Iris pigment epithelial cell (primary cell): Measurements from ENCODE around the gene SOX8.

Experiments
- DNase-seq: peaks from one replicate; pipeline ENCODE4 v3.0.0-alpha.2; 2011; ENCODE audit warnings: low read depth

SOX8 gene

DNA sequence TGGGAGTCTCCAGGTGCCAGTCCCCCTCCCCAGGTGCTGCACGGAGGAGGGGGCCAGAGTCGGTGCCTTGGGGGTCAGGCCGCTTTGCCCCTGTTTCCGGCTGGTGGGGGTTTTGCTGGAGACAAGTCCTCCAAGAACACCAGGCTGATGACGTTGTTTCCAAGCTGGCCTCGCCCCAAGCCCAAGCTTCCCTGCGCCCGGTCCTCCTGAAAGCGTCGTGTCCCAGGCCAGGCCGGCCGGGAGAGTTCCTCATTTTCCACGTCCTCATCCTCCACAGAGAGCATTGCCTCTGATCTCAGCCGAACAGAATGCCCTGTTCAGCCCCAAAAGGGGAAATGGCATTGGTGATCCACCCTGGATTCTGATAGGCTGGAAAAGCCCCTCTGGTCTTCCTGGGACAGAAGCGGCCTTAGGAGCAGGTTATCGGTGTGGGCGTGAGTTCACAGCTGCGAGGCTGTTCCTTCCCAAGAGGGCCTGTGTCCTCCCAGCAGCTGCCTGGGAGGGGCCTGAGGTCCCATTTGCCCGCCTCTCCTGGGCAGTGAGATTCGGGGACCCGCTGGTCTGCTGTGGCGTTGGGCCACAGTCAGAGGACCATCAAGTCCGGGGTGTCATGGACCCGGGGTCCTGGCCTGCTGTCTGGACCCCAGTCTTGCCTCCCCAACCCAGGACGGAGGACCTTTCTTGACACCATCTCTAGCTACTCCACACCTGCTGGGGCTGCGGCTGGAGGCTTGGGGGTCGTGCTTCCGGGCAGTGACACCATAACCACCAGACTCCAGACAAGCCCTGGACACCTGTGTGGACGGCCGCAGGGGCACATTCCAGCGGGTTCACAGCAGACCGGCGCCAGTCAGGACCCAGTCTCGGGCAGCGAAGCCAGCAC is 7.1 kb downstream of the SOX8 start:
- DNase-seq: no peak

DNA sequence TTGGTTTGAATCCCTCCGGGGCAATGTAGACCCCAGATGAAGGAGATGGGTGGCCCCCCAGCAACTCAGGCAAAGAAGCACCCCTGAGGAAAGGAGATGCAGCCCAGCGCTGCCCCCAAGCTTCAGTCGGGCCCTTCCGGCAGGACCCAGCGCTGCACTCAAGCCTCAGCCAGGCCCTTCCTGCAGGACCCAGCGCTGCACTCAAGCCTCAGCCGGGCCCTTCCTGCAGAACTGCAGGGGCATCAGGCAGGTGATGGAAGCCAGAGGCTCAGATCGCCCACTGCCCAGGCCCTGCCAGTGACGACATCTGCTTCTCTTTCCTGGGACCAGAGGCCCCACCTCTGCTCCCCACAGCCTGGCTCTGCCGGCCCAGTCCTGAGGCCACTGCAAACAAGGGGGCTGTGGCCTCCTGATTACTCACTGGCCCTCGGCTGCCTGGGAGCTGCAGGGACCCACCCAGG is 7.8 kb downstream of the SOX8 start:
- no peak for DNase-seq

DNA sequence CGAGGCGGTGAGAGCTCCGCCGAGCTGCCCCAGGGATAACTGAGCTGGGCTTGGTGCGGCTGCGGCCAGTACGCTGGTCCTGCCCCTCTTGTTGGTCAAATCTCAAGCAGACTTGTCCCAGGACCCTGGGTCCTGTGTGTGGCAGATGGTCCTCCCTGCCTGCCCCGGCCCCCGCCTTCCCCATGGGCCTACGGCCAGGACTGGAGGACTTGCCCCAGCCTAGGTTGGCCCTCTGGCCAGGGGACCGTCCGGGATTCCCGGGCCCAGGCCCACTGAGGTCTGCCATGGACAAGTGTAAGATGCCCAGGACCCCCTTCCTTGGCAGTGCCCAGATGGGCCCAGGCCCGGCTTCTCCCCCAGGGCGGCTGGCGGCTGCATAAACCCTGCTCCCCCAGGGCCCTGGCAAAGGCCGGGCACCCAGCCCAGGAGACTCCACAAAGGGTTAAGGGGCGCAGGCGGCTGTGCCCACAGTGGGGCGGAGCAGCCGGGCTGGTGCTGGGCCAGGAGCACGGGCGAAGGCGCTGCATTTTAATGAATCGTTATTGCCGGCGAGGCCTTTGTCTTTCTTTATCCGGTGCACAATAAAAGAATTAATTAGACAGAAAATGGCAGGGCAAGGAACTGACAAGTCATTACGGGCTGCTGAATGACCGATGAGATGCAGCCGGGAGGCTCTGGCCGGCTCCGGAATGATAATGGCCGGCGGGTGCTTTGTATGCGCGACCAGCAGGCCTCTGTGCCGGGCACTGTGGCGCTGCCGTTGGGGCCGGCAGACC is 9.1 kb downstream of the SOX8 start:
- DNase-seq: no peak

DNA sequence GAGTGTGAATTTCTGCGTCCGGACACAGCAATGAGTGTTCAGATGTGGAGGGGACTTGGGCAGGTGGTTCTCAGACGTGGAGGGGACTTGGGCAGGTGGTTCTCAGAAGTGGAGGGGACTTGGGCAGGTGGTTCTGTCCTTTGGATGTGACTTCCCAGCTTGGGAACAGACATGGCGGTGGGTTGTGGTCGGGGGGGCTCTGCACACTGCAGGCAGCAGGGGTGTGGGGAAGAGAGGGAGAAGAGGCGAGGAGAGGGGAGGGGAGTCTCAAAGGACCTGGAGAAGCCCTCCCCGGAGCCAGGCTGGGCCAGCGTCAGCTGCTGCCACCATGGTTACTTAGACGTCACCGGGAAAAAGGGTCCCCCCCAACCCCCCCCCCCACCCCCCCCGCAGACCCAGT is 9.8 kb downstream of the SOX8 start:
- DNase-seq: no peak

DNA sequence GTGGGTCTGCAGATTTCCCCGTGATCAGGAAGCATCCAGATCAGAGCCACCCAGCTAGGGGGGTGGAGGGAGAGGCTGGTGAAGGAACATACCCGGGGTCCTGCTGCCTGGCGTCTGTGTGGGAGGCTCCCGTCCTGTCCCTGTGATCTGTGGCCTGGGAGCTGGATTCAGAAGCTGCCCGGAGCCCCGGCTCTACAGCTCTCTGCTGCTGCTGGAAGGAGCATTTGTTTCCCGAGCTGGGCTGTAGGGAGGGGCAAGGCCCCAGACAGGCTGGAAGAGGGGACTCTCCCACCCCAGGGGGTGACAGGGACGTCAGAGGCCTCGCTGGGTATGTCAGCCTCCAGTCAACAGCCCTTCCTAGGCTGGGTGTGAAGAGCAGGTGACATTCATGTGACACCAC is 10.2 kb downstream of the SOX8 start:
- DNase-seq: no peak

DNA sequence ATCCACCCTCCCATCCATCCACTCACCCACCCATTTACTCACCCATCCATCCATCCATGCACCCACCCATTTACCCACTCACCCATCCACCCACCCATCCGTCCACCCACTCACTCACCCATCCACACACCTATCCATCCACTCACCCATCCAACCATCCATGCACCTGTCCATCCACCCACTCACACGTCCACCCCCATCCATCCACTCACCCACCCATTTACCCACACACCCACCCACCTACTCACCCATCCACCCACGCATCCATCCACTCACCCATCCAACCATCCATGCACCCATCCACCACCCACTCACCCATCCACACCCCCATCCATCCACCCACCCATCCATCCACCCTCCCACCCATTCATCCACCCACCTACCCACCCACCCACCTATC is 12.2 kb downstream of the SOX8 start:
- no peak for DNase-seq

DNA sequence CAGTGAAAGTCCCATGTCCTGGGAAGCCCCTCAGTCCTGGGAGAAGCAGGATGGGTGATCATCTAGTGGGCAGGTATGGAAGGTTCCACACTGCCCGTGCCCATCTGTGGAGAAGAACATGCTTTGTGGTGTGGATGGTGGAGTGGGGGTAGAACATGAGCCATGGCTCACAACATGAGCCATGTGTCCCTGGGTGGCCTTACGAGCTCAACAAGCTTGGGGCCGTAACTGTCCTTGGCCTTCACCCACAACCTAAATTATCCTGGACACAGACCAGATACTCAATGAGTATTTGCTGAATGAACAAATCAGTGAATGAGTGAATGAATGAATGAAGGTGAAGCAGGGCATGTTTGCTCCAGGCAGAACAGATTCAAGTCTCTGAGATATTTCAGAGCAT is 13.5 kb downstream of the SOX8 start:
- DNase-seq: peak; percentile 64

DNA sequence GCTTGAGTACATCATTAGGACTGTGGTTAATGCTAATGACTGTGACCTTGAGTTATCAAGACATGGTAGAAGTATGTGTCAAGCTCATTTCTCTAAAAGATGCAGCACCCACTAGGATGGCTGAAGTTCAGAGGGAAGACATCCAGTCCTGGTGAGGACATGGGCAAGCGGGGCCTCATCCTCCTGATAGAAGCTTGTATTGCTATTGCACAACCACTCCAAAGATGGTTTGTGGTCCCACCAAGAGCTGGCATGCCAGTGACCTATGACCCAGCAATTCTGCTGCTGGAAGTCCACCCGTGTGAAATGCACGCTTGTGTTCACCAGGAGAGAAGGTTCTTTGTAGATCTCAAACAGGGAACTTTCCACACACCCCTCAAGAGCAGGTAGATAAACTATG is 14.2 kb downstream of the SOX8 start:
- DNase-seq: no peak

DNA sequence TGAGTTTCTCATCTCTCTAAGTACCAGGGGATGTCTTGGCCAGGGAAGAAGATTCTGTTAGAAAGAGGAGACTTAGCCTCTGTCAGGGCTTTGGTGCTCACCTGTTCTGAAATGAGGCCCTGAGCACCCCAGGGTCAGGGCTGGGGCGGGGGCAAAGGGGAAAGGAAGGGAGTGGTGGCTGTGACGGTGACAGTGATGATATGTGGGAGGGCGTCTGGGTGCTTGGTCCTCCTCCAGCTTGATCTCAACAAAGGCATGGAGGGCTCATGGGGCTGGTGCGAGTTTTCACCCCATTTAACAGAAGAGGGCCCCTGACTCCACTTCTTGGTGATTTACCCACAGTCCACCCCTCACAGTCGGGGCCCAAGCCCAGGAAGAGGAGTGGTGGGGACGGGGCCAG is 15.1 kb downstream of the SOX8 start:
- DNase-seq: no peak

DNA sequence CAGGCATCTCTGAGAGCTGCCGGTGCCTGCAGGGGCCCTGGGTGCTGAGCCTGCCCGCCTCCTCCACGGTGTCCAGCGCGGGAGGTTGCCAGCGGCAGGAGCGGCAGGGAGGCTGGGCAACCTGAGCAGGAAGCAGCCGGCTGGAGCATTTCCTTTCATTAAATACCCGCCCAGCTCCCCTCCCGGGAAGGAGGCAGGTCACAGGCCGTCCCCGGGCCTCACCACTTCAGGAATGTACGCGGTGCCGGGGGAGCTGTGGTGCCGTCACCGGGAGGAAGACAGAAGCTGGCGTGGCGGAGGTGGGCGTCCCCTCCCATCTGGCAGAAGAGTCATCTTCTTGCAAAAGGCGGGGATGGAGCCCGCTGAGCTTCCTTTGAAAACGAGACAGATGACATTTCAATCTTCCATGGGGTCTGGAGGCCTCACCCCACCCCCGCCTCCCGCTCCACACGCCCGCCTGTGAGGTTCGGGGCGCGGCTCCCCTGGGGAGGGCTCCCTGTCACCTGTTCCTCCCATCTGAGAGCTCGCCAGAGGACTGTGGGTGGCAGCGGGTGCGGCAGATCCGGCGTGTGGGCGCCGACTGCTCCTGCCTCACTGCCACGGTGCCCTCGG is 16.0 kb downstream of the SOX8 start:
- peak; percentile 57 for DNase-seq

DNA sequence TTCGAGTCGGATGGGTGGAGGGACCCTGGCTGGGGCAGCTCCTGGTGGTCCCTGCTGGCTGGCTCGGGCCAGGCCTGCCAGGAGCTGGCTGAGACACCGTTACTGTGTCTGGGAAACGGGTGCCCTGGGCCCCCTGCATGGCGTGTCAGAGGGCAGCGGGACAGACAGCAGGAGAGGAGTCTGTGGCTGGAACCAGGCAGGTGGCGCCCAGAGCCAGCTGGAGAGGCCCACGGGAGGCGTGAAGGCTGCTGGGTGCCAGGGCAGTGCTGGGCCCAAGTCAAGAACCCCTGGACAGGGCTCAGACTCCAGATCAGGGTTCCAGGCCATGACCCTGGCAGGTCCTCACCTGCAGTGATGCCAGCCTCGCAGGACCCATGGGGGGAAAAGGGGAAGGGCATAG is 16.6 kb downstream of the SOX8 start:
- DNase-seq: no peak

DNA sequence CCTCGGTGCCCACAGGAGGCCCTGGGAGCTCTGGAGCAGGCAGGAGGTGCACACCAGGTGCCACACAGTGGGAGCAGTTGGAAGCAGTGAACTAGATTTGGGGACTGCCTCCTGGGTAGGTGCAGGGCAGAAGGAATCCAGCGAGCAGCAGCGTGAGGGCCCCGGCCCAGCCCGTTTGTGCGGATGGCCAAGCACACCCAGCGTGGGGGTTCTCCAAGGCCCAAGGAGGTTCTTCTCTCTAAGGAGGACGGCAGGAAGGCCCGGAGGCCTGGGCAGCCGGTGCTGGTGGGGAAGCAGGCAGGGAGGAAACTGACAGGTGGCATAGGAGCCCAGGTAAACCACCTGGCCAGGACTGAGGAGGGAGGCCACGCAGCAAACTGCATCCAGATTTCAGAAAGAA is 17.0 kb downstream of the SOX8 start:
- DNase-seq: no peak

DNA sequence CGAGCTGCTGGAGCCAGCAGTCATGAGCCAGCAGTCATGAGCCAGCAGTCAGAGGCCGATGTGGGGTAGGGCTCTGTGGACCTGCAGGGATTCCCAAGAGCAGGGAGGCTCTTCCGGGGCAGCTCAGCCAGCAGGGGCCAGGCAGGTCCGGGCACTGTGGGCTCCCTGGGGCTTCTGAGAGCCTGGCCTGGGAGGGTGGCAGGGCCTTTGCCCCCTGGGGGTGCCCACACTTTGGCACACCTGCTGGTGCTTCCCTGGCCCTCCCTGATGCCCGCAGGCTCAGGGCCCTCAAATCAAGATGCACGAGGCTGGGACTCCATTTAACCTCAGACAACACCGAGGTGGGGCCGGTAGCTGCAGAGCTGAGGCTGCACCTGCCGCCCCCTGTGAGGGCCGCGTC is 18.1 kb downstream of the SOX8 start:
- no peak for DNase-seq

DNA sequence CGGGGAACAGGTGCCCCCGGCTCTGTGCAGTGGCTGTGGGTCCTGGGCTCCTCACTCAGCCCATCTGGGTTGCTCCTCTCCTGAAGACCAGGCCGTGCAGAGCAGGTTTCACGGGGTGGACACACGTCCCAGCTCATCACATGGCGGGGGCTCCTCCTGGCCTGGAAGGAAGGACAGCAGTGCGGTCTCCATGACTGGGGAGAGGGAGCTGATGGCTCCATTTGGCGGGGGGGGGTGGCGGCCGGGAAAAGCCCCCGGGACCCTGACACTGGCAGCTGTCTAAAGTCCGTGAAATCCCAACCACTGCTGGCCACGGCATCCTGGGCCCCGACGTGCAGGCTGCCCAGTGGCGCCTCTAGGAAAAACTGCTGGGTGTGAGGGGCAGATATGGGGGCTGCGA is 19.0 kb downstream of the SOX8 start:
- DNase-seq: no peak

DNA sequence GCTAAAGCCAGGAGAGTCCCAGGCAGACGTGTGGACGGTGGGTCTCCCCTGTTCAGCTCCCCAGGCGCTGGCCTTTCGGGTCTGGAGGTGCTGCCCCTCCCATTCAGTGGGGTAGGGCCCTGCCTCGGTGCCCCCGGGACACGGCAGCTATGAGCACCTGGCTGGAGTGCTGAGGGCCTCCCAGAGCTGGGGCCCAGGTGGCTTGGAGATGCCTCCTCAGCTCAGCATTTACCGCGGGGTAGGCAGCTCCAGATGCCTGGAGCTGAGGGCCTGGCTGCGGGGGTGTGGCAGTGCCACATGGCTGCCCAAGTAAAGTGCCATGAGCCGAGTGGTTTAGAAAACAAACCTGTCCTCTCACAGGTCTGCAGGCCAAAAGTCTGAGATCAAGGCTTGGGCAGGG is 19.5 kb downstream of the SOX8 start:
- DNase-seq: no peak

DNA sequence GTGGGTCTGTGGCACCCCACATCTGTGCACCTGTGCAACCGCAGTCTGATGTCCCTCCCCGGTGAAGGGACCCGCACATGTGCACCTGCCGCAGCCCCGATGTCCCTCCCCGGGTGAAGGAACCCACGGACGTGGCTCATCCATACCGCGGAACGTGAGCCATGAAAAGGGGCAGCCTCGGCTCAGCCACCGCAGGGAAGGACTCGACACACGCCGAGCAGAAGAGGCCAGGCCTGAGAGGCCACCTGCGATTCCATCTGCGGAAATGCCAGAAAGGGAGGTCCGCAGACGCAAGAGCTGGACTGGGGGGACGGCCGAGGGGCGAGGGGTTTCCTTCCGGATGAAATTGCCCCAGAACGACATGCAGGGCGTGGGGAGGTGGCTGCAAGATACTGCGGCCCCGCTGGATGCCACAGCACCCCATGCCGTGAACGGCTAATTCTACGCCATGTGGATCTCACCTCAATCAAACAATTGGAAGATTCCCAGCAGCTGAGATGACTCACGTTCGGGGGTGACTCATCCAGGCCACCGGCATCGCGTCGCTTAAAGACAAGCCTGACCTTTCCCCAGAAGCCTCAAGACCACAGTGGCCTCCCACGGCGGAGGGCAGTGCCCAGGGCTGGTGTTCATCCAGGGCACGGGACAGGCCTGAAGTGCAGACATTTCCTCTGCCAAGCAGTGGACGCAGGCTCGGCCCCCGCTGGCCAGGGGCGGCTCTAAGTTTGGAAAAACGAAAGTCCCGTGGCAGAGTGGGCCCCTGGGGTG is 21.0 kb downstream of the SOX8 start:
- DNase-seq: peak; percentile 82

DNA sequence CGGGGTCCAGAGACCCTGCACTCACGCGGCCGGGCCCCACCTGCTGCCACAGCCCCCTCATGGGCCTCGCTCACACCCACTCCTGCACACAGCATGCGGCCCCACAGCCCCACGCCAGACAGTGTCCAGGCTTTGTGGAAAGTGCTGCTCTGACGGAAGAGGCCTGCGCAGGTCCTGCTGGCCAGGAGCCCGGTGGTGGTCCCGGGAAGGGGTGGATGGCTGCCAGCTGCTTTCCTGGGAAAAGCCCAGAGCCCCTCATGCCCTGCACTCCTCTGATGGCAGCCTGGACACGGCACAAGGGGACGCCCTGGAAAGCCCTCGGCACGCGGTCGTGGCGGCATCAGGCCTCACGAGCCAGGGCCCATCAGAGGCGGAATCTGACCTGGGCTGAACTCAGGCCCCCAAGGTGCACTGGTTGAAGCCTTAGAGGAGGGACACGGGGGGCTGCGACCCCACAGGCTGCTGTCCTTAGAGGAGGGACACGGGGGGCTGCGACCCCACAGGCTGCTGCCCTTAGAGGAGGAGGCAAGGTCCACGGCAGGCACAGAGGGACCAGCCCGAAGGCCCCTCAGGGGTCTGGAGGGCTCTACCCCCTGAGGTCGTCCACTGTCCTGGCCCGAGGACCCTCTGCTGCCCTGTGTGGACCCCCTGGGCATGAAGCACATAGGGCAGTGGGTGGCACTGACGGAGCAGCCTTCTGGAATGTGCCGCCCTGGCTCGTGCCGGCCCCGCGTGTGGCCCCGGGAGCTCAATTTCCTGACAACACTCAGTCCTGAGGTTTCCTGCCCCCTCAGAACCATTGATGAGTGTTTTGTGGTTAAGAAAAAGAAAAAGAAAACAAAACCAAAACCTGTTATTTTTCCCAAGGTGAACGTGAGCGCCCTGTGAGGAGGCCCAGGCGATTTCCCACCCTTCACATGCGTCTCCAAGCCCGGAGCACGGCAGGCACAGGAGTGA is 22.1 kb downstream of the SOX8 start:
- peak; percentile 32 for DNase-seq

DNA sequence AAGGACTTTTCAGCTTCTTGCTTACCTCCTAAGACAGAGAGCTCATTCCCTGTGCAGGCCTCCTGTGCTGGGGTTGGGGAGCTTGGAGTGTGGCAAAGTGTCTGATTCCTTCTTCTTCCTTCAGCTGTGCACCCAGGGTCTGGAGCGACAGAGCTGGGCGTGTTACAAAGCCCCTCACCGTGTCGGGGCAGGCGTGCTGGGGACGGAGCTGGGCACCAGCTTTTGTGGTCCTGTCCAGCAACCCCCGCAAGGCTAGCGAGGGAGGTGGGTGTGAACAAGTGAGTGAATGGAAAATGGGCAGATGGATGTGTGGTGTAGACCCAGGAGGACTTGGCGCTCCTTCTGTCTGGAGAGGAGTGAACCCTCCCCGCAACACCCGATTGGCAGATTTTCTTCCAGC is 23.7 kb downstream of the SOX8 start:
- no peak for DNase-seq

DNA sequence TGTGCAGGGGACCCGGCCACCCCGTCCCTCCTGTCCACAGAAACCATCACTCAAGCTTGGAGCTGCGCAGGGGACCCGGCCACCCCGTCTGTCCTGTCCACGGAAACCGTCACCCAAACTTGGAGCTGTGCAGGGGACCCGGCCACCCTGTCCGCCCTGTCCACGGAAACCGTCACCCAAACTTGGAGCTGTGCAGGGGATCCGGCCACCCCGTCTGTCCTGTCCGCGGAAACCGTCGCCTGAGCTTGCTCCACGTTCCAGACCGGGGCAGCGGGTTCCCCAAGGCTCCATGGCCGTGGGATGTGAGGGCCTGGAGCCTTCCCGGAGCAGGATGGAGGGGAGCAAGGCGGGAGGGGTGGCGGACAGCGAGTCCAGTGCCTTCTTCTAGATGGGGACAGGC is 25.2 kb downstream of the SOX8 start:
- DNase-seq: no peak

DNA sequence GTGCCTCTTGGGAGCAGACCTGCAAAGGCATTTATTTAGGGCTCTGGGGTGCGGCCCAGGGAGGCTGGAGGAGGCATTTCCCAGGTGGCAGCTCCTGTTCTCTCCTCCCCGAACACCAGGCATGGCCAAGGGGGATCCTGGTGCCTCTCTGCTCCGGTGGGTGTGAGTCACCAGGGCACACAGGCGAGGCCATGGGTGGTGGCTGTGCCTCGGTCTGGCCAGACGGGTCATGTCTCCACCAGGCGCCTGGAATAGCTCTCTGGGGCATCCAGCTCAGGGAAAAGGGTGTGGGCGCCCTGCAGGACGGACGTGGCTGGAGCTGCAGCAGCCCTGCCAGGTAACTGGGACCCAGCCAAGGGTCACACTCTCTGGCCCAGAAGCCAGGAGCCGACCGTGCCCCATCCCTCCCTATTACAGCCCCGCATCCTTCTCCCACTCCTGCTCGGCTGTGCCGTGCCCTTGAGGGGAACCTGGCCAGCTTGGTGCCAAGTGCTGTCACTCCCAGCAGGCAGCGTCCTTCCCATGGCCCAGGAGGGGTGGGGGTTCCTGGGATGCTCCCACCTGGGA is 25.8 kb downstream of the SOX8 start:
- DNase-seq: no peak

DNA sequence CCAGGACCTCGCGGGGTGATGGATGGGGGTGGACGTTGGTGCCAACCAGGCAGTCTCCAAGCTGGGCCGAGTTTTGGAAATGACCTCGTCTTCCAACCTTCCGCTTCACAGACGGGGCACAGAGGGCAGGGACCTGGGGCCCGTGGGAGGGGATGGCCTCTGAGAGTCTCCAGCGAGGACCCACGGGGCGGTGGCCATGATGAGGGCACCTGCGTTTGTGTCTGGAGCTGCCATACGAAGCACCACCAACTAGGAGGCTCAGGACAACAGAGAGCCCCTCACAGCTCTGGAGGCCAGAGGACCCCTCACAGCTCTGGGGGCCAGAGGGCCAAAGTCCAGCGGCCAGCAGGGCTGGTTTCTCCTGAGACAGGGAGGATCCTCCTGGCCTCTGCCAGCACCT is 26.5 kb downstream of the SOX8 start:
- no peak for DNase-seq
